ENCODE results near the gene CATSPERD.
"Not testable (repeated sequence)": the region's sequence is repeated elsewhere in the genome, so short reads cannot be mapped to it uniquely, and the experiment has no call there.

The CATSPERD gene

DNA sequence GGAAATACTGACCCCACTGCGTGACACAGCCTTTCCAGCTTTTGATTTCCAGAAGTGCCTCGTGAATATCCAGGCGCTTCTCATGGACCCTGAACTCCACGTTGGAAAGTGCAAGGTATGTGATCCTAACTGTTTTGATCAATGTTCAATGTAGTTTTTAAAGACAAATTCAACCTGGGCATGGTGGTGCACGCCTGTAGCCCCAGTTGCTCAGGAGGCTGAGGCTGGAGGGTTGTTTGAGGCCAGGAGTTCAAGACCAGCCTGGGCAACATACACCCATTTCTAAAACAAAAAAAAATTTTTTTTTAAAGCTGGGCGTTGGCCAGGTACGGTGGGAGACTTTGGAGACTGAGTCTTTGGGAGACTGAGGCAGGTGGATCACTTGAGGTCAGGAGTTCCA lies 31.3 kb downstream of the CATSPERD start:
- Histone ChIP-seq H3K4me3 (ENCODE audit: low read depth, low read length) (no peak overlapping the region), H3K36me3 (ENCODE audit: control insufficient read depth, insufficient read depth, low read length) (no peaks in the 10 kb centered on the region), H3K9ac (ENCODE audit: low read depth, low read length) (no peak overlapping the region), H3K27me3 (ENCODE audit: control insufficient read depth, insufficient read depth, low read length) (no peaks in the 10 kb centered on the region), H3K4me1 (ENCODE audit: control insufficient read depth, insufficient read depth, low read length) (no peaks in the 10 kb centered on the region), H3K9me3 (ENCODE audit: control insufficient read depth, insufficient read depth, low read length) (no peaks in the 10 kb centered on the region), H3K27ac (ENCODE audit: low read depth, low read length) (no peak overlapping the region)

DNA sequence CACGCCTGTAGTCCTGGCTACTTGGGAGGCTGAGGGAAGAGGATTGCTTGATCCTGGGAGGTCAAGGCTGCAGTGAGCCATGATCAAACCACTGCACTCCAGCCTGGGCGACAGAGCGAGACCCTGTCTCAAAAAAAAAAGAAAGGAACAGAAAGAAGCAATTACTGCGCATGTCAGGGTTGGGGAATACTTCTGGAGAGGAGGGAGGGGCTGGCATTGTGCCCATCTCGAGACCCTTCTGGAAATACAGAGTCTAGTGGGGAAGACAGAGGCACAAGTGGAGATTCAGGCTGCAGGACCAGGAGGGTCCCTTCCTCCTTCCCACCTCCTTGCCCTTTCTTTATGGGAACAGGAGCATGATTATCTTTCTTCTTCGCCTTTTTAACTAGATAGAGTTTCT lies 33.3 kb downstream of the CATSPERD start:
- Histone ChIP-seq H3K4me1 (ENCODE audit: control insufficient read depth, insufficient read depth, low read length) (no peaks in the 10 kb centered on the region), H3K27ac (ENCODE audit: low read depth, low read length) (no peak overlapping the region), H3K9me3 (ENCODE audit: control insufficient read depth, insufficient read depth, low read length) (no peaks in the 10 kb centered on the region), H3K27me3 (ENCODE audit: control insufficient read depth, insufficient read depth, low read length) (no peaks in the 10 kb centered on the region), H3K36me3 (ENCODE audit: control insufficient read depth, insufficient read depth, low read length) (no peaks in the 10 kb centered on the region), H3K9ac (ENCODE audit: low read depth, low read length) (no peak overlapping the region), H3K4me3 (ENCODE audit: low read depth, low read length) (no peak overlapping the region)

DNA sequence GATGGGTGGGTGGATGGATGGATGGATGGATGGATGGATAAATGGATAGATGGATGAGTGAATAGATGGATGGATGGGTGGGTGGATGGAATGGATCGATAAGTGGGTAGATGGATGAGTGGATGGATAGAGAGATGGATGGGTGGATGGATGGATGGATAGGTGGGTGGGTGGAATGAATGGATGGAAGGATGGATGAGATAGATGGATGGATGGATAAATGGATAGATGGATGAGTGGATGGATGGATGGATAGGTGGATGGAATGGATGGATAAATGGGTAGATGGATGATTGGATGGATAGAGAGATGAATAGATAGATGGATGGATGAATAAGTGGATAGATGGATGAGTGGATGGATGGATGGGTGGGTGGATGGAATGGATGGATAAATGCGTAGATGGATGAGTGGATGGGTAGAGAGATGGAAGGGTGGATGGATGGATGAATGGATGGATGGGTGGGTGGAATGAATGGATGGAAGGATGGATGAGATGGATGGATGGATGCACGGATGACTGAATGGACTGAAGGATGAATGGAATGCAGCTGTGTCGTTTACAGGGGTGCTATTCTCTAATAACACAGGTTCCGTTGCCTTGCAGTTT lies 42.3 kb downstream of the CATSPERD start:
- Histone ChIP-seq H3K4me3 (ENCODE audit: low read depth, low read length) (no peak overlapping the region), H3K9ac (ENCODE audit: low read depth, low read length) (no peak overlapping the region), H3K27me3 (ENCODE audit: control insufficient read depth, insufficient read depth, low read length) (no peaks in the 10 kb centered on the region), H3K27ac (ENCODE audit: low read depth, low read length) (no peak overlapping the region), H3K4me1 (ENCODE audit: control insufficient read depth, insufficient read depth, low read length) (no peaks in the 10 kb centered on the region), H3K36me3 (ENCODE audit: control insufficient read depth, insufficient read depth, low read length) (no peaks in the 10 kb centered on the region), H3K9me3 (ENCODE audit: control insufficient read depth, insufficient read depth, low read length) (no peaks in the 10 kb centered on the region)

DNA sequence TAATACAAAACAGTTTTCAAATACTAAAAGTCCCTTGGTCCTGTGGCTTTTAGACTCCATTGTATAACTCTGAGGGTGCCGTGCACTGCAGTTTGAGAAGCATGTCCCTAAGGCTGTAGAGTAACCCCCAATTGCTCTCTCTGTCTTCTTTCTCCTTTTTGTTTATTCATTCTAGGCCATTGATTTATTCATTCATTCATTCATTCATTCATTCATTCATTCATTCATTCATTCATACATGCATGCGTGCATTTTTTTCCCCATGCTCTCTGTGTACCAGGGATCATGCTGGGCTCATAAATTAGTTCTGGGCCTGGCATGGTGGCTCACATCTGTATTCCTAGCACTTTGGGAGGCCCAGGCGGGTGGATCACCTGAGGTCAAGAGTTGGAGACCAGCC lies 44.8 kb downstream of the CATSPERD start:
- no peaks in the 10 kb centered on the region for H3K27me3 ChIP-seq (ENCODE audit: control insufficient read depth, insufficient read depth, low read length)
- H3K9me3 ChIP-seq (ENCODE audit: control insufficient read depth, insufficient read depth, low read length): no peaks in the 10 kb centered on the region
- H3K36me3 ChIP-seq (ENCODE audit: control insufficient read depth, insufficient read depth, low read length): no peaks in the 10 kb centered on the region
- no peaks in the 10 kb centered on the region for H3K4me1 ChIP-seq (ENCODE audit: control insufficient read depth, insufficient read depth, low read length)
- no peak overlapping the region for H3K4me3 ChIP-seq (ENCODE audit: low read depth, low read length)
- no peak overlapping the region for H3K27ac ChIP-seq (ENCODE audit: low read depth, low read length)
- no peak overlapping the region for H3K9ac ChIP-seq (ENCODE audit: low read depth, low read length)

- Histone ChIP-seq H3K4me1 (ENCODE audit: control insufficient read depth, insufficient read depth, low read length) (no peaks in the 10 kb centered on the region), H3K4me3 (ENCODE audit: low read depth, low read length) (no peak overlapping the region), H3K9me3 (ENCODE audit: control insufficient read depth, insufficient read depth, low read length) (no peaks in the 10 kb centered on the region), H3K9ac (ENCODE audit: low read depth, low read length) (no peak overlapping the region), H3K27ac (ENCODE audit: low read depth, low read length) (no peak overlapping the region), H3K27me3 (ENCODE audit: control insufficient read depth, insufficient read depth, low read length) (no peaks in the 10 kb centered on the region), H3K36me3 (ENCODE audit: control insufficient read depth, insufficient read depth, low read length) (no peaks in the 10 kb centered on the region)
Observed at GRCh38 chr19:5767949-5768348, 47.5 kb downstream of the CATSPERD start.

- Histone ChIP-seq H3K4me3 (ENCODE audit: low read depth, low read length) (no peak overlapping the region), H3K36me3 (ENCODE audit: control insufficient read depth, insufficient read depth, low read length) (no peaks in the 10 kb centered on the region), H3K27me3 (ENCODE audit: control insufficient read depth, insufficient read depth, low read length) (no peaks in the 10 kb centered on the region), H3K27ac (ENCODE audit: low read depth, low read length) (no peak overlapping the region), H3K9ac (ENCODE audit: low read depth, low read length) (no peak overlapping the region), H3K4me1 (ENCODE audit: control insufficient read depth, insufficient read depth, low read length) (no peaks in the 10 kb centered on the region), H3K9me3 (ENCODE audit: control insufficient read depth, insufficient read depth, low read length) (no peaks in the 10 kb centered on the region)
Observed at GRCh38 chr19:5772416-5772815, 52.0 kb downstream of the CATSPERD start.

DNA sequence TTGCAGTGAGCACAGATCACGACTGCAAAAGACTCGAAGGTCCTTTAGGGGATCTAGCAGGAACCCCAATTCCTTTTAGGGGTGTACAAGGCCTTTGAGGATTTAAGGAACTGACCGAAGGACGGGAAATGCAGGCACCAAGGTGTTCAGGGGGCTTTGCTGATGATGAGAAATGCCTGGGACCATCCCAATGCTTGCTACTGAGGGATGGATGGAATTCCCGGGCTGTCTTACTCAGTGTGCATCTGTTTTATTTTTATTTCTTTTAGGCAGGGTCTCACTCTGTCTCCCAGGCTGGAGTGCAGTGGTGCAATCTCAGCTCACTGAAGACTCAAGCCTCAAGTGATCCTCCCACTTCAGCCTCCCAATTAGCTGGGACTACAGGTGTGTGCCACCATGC lies 52.8 kb downstream of the CATSPERD start:
- no peak overlapping the region for H3K9ac ChIP-seq (ENCODE audit: low read depth, low read length)
- H3K9me3 ChIP-seq (ENCODE audit: control insufficient read depth, insufficient read depth, low read length): no peaks in the 10 kb centered on the region
- no peaks in the 10 kb centered on the region for H3K27me3 ChIP-seq (ENCODE audit: control insufficient read depth, insufficient read depth, low read length)

GRCh38 chr19:5774921-5775320 lies 54.5 kb downstream of the CATSPERD start:
- Histone ChIP-seq H3K27ac (ENCODE audit: low read depth, low read length) (no peak overlapping the region), H3K4me1 (ENCODE audit: control insufficient read depth, insufficient read depth, low read length) (no peaks in the 10 kb centered on the region), H3K36me3 (ENCODE audit: control insufficient read depth, insufficient read depth, low read length) (no peaks in the 10 kb centered on the region), H3K9ac (ENCODE audit: low read depth, low read length) (no peak overlapping the region), H3K9me3 (ENCODE audit: control insufficient read depth, insufficient read depth, low read length) (no peaks in the 10 kb centered on the region), H3K4me3 (ENCODE audit: low read depth, low read length) (no peak overlapping the region), H3K27me3 (ENCODE audit: control insufficient read depth, insufficient read depth, low read length) (no peaks in the 10 kb centered on the region)

More for the DNA sequence above, 52.8 kb downstream of the CATSPERD start:
- H3K36me3 ChIP-seq (ENCODE audit: control insufficient read depth, insufficient read depth, low read length): no peaks in the 10 kb centered on the region
- H3K4me3 ChIP-seq (ENCODE audit: low read depth, low read length): no peak overlapping the region
- no peak overlapping the region for H3K27ac ChIP-seq (ENCODE audit: low read depth, low read length)
- H3K4me1 ChIP-seq (ENCODE audit: control insufficient read depth, insufficient read depth, low read length): no peaks in the 10 kb centered on the region

DNA sequence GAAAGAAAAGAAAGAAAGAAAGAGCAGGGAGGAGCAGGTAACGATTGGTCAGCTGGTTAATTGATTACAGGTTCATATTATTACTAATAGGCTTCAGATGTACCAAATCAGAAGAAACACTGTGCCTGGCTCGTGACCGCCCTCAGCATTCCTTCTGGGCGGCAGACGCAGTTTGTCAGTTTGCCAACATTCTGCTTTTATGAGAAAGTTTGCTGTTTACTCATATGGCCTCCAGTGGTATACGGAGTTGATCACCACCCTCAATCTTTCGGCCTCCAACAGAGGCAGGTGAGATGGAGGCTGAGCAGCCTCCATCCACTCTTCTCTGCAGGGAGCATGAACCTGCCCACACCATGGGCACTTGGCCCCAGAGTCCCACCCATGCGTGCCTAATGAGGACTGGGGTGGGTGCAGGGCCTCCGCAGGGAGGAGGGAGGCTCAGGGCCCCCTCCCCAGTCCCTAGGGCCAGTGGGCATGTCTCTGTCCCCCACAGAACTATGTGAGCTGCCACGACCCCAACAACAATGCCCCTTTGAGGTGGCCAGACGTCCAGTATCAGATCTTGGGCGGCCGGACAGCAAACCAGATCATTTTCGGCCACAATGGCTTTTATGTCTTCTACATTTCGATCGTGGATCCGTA lies 55.4 kb downstream of the CATSPERD start:
- no peak overlapping the region for H3K4me3 ChIP-seq (ENCODE audit: low read depth, low read length)
- H3K9me3 ChIP-seq (ENCODE audit: control insufficient read depth, insufficient read depth, low read length): no peaks in the 10 kb centered on the region
- no peaks in the 10 kb centered on the region for H3K4me1 ChIP-seq (ENCODE audit: control insufficient read depth, insufficient read depth, low read length)
- H3K36me3 ChIP-seq (ENCODE audit: control insufficient read depth, insufficient read depth, low read length): no peaks in the 10 kb centered on the region
- no peak overlapping the region for H3K27ac ChIP-seq (ENCODE audit: low read depth, low read length)
- no peaks in the 10 kb centered on the region for H3K27me3 ChIP-seq (ENCODE audit: control insufficient read depth, insufficient read depth, low read length)
- H3K9ac ChIP-seq (ENCODE audit: low read depth, low read length): no peak overlapping the region

DNA sequence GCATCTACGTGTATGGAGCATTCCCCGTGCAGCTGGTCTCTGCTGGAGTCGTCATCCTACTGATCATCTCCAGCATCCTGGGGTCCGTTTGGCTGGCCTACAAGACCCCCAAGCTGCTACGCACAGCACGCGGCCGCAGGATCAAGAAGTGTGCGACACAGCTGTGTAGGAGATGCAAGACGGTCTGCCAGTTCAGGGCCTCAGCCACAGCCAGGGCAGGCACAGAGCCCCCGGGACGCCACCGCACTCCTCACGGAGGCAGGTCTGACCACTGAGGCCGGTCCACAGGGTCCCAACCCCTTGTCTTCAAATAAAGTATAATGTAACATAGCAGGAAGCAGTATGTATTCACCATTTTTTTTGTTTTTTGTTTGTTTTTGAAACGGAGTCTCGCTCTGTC lies 58.0 kb downstream of the CATSPERD start:
- no peaks in the 10 kb centered on the region for H3K9me3 ChIP-seq (ENCODE audit: control insufficient read depth, insufficient read depth, low read length)
- H3K27me3 ChIP-seq (ENCODE audit: control insufficient read depth, insufficient read depth, low read length): no peaks in the 10 kb centered on the region
- no peaks in the 10 kb centered on the region for H3K4me1 ChIP-seq (ENCODE audit: control insufficient read depth, insufficient read depth, low read length)
- no peak overlapping the region for H3K9ac ChIP-seq (ENCODE audit: low read depth, low read length)
- H3K36me3 ChIP-seq (ENCODE audit: control insufficient read depth, insufficient read depth, low read length): no peaks in the 10 kb centered on the region
- H3K27ac ChIP-seq (ENCODE audit: low read depth, low read length): no peak overlapping the region
- no peak overlapping the region for H3K4me3 ChIP-seq (ENCODE audit: low read depth, low read length)

GRCh38 chr19:5780916-5781315 lies 60.5 kb downstream of the CATSPERD start:
- H3K9me3 ChIP-seq (ENCODE audit: control insufficient read depth, insufficient read depth, low read length); H3K9ac ChIP-seq (ENCODE audit: low read depth, low read length); H3K27me3 ChIP-seq (ENCODE audit: control insufficient read depth, insufficient read depth, low read length); H3K4me1 ChIP-seq (ENCODE audit: control insufficient read depth, insufficient read depth, low read length); H3K4me3 ChIP-seq (ENCODE audit: low read depth, low read length); H3K27ac ChIP-seq (ENCODE audit: low read depth, low read length): not testable (repeated sequence)
- peaks cover 15% of the 10 kb centered on the region for H3K36me3 ChIP-seq (ENCODE audit: control insufficient read depth, insufficient read depth, low read length)

All from HUES48 (cell line).